GM23338 (cell line): ENCODE measurements around the gene PCDHGC4.

Experiments
- CREB1 ChIP-seq: fragments of 250-450 bp; sonication (Bioruptor Pico); IDR thresholded peaks from 2 replicates; pipeline ENCODE4 v1.5.0; 2020; ENCODE audit warnings: low read depth, mild to moderate bottlenecking, moderate library complexity
- EZH2 ChIP-seq: fragments of 200-600 bp; sonication (generic); IDR thresholded peaks from one replicate; pipeline ENCODE4 v1.8.0; 2017; ENCODE audit warnings: antibody characterized with exemption, mild to moderate bottlenecking, low read depth; ENCODE audit not compliant: unreplicated experiment
- EZH2phosphoT487 ChIP-seq: fragments of 200-600 bp; sonication (generic); IDR thresholded peaks from one replicate; pipeline ENCODE4 v1.8.1; 2018; ENCODE audit warnings: antibody characterized with exemption; ENCODE audit not compliant: unreplicated experiment
- JUNB ChIP-seq: IDR thresholded peaks from one replicate; pipeline ENCODE4 v1.6.1; 2016; ENCODE audit warnings: antibody characterized with exemption; ENCODE audit not compliant: unreplicated experiment
- POLR2AphosphoS5 ChIP-seq: IDR thresholded peaks from 2 replicates; pipeline ENCODE4 v1.6.1; 2016; ENCODE audit warnings: antibody characterized with exemption, low read depth
- STAT1 ChIP-seq: IDR thresholded peaks from one replicate; pipeline ENCODE4 v1.6.1; 2016; ENCODE audit warnings: antibody characterized with exemption; ENCODE audit not compliant: unreplicated experiment
- ZNF114 ChIP-seq: fragments of 250-450 bp; sonication (Bioruptor Pico); IDR thresholded peaks from 2 replicates; pipeline ENCODE4 v1.5.0; 2020; ENCODE audit warnings: mild to moderate bottlenecking, moderate library complexity
- ZNF331 ChIP-seq: fragments of 250-450 bp; sonication (Bioruptor Pico); IDR thresholded peaks from 2 replicates; pipeline ENCODE4 v1.5.0; 2020; ENCODE audit warnings: low read depth, mild to moderate bottlenecking, moderate library complexity
- TF ChIP-seq, protein P1 (sequence below), 2 experiments: fragments of 200-600 bp in 1 of 2; sonication (generic) in 1 of 2; conservative IDR thresholded peaks; 2 replicates each; pipeline versions ENCODE4 v1.5.1 to v1.6.1; 2016 to 2017; ENCODE audit warnings: antibody characterized with exemption in 2 of 2, low read depth in 2 of 2, mild to moderate bottlenecking in 2 of 2, moderate library complexity in 1 of 2
- TF ChIP-seq, protein P2 (sequence below): IDR thresholded peaks from one replicate; pipeline ENCODE4 v1.6.1; 2018; ENCODE audit warnings: antibody characterized with exemption; ENCODE audit not compliant: unreplicated experiment
- TF ChIP-seq, protein P3 (sequence below): IDR thresholded peaks from 2 replicates; pipeline ENCODE4 v1.6.1; 2016; ENCODE audit warnings: antibody characterized with exemption

DNA sequence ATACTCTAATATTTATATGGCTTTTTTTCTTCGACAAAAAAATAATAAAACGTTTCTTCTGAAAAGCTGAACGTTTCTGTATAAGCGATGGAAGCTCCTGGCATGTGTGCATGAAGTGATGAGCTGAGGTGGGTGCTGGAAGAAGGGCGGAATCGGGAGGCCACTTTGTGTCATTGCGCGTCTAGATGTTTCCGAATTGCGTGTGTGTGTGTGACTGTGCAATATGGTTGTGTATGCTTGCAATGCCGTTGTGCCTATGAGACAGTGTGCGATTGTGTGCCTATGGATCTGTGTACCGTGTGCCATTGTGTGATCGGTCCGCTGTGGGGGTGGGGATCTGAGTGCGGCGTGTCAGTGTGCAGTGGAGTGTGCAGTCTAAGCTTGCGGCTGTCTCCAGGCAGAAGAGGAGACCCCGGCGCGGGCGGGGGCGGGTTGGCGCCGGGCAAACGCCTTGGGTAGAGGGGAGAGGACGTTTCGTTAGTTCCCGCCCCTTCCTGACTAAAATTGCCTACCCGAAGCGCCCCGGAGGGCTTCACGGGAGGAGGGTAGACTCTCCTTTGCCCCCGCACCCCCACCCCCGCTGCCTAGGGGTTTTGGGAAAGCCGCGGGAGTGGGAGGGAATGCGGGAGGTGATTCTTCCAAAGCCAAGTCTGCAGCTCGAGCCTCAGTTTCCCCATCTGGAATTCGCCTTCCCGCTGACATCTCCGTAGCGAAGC, 28.2 kb downstream of the PCDHGC4 start:
- TF ChIP-seq JUNB (no peak), EZH2 (no peak), EZH2phosphoT487 (no peak), POLR2AphosphoS5 (no peak; the same call in 1 of the 2 replicates), ZNF331 (no peak), ZNF114 (CRISPR knock-in tag) (no peak), CREB1 (no peak), STAT1 (no peak)
- TF ChIP-seq, protein P1, sequence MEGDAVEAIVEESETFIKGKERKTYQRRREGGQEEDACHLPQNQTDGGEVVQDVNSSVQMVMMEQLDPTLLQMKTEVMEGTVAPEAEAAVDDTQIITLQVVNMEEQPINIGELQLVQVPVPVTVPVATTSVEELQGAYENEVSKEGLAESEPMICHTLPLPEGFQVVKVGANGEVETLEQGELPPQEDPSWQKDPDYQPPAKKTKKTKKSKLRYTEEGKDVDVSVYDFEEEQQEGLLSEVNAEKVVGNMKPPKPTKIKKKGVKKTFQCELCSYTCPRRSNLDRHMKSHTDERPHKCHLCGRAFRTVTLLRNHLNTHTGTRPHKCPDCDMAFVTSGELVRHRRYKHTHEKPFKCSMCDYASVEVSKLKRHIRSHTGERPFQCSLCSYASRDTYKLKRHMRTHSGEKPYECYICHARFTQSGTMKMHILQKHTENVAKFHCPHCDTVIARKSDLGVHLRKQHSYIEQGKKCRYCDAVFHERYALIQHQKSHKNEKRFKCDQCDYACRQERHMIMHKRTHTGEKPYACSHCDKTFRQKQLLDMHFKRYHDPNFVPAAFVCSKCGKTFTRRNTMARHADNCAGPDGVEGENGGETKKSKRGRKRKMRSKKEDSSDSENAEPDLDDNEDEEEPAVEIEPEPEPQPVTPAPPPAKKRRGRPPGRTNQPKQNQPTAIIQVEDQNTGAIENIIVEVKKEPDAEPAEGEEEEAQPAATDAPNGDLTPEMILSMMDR (conservative IDR thresholded peaks at IDR 0.05; ENCODE audit: low read depth in 2 of 2), result no peak
- TF ChIP-seq, protein P2, sequence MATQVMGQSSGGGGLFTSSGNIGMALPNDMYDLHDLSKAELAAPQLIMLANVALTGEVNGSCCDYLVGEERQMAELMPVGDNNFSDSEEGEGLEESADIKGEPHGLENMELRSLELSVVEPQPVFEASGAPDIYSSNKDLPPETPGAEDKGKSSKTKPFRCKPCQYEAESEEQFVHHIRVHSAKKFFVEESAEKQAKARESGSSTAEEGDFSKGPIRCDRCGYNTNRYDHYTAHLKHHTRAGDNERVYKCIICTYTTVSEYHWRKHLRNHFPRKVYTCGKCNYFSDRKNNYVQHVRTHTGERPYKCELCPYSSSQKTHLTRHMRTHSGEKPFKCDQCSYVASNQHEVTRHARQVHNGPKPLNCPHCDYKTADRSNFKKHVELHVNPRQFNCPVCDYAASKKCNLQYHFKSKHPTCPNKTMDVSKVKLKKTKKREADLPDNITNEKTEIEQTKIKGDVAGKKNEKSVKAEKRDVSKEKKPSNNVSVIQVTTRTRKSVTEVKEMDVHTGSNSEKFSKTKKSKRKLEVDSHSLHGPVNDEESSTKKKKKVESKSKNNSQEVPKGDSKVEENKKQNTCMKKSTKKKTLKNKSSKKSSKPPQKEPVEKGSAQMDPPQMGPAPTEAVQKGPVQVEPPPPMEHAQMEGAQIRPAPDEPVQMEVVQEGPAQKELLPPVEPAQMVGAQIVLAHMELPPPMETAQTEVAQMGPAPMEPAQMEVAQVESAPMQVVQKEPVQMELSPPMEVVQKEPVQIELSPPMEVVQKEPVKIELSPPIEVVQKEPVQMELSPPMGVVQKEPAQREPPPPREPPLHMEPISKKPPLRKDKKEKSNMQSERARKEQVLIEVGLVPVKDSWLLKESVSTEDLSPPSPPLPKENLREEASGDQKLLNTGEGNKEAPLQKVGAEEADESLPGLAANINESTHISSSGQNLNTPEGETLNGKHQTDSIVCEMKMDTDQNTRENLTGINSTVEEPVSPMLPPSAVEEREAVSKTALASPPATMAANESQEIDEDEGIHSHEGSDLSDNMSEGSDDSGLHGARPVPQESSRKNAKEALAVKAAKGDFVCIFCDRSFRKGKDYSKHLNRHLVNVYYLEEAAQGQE, result no peak
- TF ChIP-seq, protein P3, sequence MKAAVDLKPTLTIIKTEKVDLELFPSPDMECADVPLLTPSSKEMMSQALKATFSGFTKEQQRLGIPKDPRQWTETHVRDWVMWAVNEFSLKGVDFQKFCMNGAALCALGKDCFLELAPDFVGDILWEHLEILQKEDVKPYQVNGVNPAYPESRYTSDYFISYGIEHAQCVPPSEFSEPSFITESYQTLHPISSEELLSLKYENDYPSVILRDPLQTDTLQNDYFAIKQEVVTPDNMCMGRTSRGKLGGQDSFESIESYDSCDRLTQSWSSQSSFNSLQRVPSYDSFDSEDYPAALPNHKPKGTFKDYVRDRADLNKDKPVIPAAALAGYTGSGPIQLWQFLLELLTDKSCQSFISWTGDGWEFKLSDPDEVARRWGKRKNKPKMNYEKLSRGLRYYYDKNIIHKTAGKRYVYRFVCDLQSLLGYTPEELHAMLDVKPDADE, result no peak
